Measurements from ENCODE around the gene TPGS2.

DNA sequence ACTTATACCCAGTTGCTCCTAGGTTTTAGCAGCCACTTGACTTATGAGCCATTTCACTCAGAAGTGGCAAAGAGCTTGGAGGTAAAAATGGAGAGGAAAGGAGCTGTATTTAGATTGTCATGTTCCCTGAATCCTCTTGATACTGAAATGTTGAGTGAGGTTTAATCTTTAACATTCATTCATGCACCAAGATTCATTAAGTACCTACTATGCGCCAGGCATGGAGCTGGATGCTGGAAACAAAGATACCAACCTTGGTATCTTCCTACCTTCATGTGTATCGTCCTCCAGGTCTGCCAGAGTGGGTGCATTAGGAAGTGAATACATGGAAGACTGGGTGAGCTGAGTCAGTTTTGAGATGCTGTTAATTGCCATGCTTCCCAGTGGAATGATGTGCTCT, 23.7 kb downstream of the TPGS2 start:
- TF ChIP-seq, protein P1, sequence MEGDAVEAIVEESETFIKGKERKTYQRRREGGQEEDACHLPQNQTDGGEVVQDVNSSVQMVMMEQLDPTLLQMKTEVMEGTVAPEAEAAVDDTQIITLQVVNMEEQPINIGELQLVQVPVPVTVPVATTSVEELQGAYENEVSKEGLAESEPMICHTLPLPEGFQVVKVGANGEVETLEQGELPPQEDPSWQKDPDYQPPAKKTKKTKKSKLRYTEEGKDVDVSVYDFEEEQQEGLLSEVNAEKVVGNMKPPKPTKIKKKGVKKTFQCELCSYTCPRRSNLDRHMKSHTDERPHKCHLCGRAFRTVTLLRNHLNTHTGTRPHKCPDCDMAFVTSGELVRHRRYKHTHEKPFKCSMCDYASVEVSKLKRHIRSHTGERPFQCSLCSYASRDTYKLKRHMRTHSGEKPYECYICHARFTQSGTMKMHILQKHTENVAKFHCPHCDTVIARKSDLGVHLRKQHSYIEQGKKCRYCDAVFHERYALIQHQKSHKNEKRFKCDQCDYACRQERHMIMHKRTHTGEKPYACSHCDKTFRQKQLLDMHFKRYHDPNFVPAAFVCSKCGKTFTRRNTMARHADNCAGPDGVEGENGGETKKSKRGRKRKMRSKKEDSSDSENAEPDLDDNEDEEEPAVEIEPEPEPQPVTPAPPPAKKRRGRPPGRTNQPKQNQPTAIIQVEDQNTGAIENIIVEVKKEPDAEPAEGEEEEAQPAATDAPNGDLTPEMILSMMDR (IDR thresholded peaks at IDR 0.05 in 2 of 3, conservative IDR thresholded peaks at IDR 0.05 in 1 of 3; ENCODE audit: borderline replicate concordance in 1 of 3, insufficient read depth in 1 of 3, low read depth in 2 of 3, low read length in 2 of 3): no peak
- TF ChIP-seq EZH2 (IDR thresholded peaks at IDR 0.05) (no peak), SP1 (IDR thresholded peaks at IDR 0.05; ENCODE audit: low read depth) (no peak), ZNF274 (IDR thresholded peaks at IDR 0.05; ENCODE audit: low read depth, low read length) (no peak), MAX (IDR thresholded peaks at IDR 0.05) (no peak), RAD21 (IDR thresholded peaks at IDR 0.05; ENCODE audit: low read depth) (no peak), POLR2A (IDR thresholded peaks at IDR 0.05; ENCODE audit: borderline replicate concordance, extremely low read depth, insufficient read depth, insufficient read length) (no peak)
- TF ChIP-seq, protein P2, sequence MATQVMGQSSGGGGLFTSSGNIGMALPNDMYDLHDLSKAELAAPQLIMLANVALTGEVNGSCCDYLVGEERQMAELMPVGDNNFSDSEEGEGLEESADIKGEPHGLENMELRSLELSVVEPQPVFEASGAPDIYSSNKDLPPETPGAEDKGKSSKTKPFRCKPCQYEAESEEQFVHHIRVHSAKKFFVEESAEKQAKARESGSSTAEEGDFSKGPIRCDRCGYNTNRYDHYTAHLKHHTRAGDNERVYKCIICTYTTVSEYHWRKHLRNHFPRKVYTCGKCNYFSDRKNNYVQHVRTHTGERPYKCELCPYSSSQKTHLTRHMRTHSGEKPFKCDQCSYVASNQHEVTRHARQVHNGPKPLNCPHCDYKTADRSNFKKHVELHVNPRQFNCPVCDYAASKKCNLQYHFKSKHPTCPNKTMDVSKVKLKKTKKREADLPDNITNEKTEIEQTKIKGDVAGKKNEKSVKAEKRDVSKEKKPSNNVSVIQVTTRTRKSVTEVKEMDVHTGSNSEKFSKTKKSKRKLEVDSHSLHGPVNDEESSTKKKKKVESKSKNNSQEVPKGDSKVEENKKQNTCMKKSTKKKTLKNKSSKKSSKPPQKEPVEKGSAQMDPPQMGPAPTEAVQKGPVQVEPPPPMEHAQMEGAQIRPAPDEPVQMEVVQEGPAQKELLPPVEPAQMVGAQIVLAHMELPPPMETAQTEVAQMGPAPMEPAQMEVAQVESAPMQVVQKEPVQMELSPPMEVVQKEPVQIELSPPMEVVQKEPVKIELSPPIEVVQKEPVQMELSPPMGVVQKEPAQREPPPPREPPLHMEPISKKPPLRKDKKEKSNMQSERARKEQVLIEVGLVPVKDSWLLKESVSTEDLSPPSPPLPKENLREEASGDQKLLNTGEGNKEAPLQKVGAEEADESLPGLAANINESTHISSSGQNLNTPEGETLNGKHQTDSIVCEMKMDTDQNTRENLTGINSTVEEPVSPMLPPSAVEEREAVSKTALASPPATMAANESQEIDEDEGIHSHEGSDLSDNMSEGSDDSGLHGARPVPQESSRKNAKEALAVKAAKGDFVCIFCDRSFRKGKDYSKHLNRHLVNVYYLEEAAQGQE (IDR thresholded peaks at IDR 0.05; ENCODE audit: low read depth): no peak

Data from HCT116 (cell line).